ENCODE results near the gene KCNJ5.

KCNJ5 gene

DNA sequence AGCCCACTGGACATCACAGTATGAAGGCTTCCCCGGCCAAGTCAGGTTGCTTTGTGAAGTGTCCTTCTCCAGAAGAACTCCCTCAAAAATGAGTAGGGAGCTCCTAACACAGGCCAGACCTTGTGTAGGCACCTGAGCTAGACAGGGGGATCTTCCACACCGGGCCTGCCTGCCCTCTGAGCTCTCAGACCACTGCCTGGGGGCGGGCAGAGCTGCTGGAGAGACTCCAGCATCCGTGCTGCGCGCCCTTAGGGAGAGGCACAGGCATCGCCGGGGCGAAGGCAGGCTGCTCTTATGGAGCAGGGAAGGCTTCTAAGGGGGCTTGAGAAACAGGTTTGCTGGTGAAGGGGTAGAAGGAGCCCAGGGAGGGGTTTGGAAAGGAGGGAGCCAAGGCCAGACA, 4.4 kb downstream of the KCNJ5 start:
- peaks cover 15% of the 10 kb centered on the region for H3K27me3 ChIP-seq (ENCODE audit: insufficient read depth, insufficient read length)
- no peak for DNase-seq (ENCODE audit: low read depth, low spot score)
- no peak for TF ChIP-seq YY1 (IDR thresholded peaks at IDR 0.05; ENCODE audit: insufficient read depth, insufficient read length)
- no peak overlapping the region for H3K4me3 ChIP-seq (ENCODE audit: insufficient read length, low read depth)
- no peaks in the 10 kb centered on the region for H3K9me3 ChIP-seq (ENCODE audit: insufficient read depth, low read length)
- no peaks in the 10 kb centered on the region for H3K4me1 ChIP-seq (ENCODE audit: insufficient read depth, insufficient read length)
- no peak overlapping the region for H3K9ac ChIP-seq (ENCODE audit: insufficient read length, low read depth)
- no peaks in the 10 kb centered on the region for H3K36me3 ChIP-seq (ENCODE audit: insufficient read depth, insufficient read length, low read length)

DNA sequence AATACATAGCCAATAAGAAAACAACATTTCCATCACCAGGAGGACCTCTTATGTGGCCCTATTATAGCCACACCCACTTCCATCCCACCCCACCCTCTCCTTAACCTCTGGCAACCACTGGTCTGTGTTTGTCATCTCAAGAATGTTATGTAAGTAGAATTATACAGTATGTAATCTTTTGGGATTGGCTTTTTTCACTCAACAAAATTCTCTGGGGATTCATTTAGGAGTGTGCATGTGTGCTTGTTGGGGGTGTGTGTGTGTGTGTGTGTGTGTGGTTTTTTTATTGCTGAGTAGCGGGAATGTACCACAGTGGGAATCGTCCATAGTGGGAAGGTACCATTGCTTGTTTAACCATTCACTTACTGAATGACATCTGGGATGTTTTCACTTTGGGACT, 5.2 kb downstream of the KCNJ5 start:
- no peak for DNase-seq (ENCODE audit: low read depth, low spot score)
- Histone ChIP-seq H3K4me1 (ENCODE audit: insufficient read depth, insufficient read length) (no peaks in the 10 kb centered on the region), H3K9ac (ENCODE audit: insufficient read length, low read depth) (no peak overlapping the region), H3K4me3 (ENCODE audit: insufficient read length, low read depth) (no peak overlapping the region), H3K27me3 (ENCODE audit: insufficient read depth, insufficient read length) (peaks cover 10% of the 10 kb centered on the region), H3K9me3 (ENCODE audit: insufficient read depth, low read length) (no peaks in the 10 kb centered on the region), H3K36me3 (ENCODE audit: insufficient read depth, insufficient read length, low read length) (peaks cover 4% of the 10 kb centered on the region)
- TF ChIP-seq SUZ12 (IDR thresholded peaks at IDR 0.05; ENCODE audit: extremely low read depth, insufficient read depth, insufficient read length), result no peak
- TF ChIP-seq ZNF274 (IDR thresholded peaks at IDR 0.05; ENCODE audit: low read depth, low read length), result no peak
- no peak for TF ChIP-seq YY1 (IDR thresholded peaks at IDR 0.05; ENCODE audit: insufficient read depth, insufficient read length)

- Histone ChIP-seq H3K36me3 (ENCODE audit: insufficient read depth, insufficient read length, low read length) (peaks cover 10% of the 10 kb centered on the region), H3K9me3 (ENCODE audit: insufficient read depth, low read length) (no peaks in the 10 kb centered on the region), H3K4me3 (ENCODE audit: insufficient read length, low read depth) (no peak overlapping the region), H3K4me1 (ENCODE audit: insufficient read depth, insufficient read length) (no peaks in the 10 kb centered on the region), H3K9ac (ENCODE audit: insufficient read length, low read depth) (no peak overlapping the region), H3K27me3 (ENCODE audit: insufficient read depth, insufficient read length) (no peaks in the 10 kb centered on the region)
- no peak for DNase-seq (ENCODE audit: low read depth, low spot score)
- TF ChIP-seq ZNF274 (IDR thresholded peaks at IDR 0.05; ENCODE audit: low read depth, low read length) (no peak), YY1 (IDR thresholded peaks at IDR 0.05; ENCODE audit: insufficient read depth, insufficient read length) (no peak), SUZ12 (IDR thresholded peaks at IDR 0.05; ENCODE audit: extremely low read depth, insufficient read depth, insufficient read length) (no peak)
These were observed 6.7 kb downstream of the KCNJ5 start for GRCh38 chr11:128897826-128898225.

DNA sequence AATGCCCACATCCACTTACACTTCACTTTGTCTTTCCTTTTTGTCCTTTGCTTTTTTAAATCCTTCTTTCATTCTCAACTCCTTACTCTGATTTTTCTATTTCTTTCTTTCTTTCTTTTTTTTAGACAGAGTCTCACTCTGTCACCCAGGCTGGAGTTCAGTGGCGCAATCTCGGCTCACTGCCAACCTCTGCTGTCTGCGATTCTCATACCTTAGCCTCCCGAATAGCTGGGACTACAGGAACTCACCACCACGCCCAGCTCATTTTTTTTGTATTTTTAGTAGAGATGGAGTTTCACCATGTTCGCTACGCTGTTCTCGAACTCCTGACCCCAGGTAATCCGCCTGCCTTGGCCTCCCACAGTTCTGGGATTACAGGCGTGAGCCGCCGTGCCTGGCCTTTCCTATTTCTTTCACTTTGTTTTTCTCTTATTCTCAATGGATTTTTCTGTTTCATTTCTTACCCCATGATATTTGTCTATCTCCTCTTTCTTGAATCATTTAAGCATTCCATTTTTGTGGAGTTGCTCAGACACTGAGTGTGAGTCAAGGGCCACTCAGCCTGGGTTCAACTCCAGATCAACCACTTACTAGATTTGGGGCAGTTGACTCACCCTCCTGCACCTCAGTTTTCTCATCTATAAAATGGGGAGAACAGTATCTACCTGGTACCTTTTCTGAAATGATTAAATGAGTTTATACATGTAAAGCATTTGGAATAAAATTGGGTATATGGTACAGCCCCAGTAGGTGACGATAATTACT, 7.6 kb downstream of the KCNJ5 start:
- no peak overlapping the region for H3K9ac ChIP-seq (ENCODE audit: insufficient read length, low read depth)
- TF ChIP-seq SUZ12 (IDR thresholded peaks at IDR 0.05; ENCODE audit: extremely low read depth, insufficient read depth, insufficient read length), result no peak
- TF ChIP-seq YY1 (IDR thresholded peaks at IDR 0.05; ENCODE audit: insufficient read depth, insufficient read length), result no peak
- H3K9me3 ChIP-seq (ENCODE audit: insufficient read depth, low read length), result no peaks in the 10 kb centered on the region
- no peaks in the 10 kb centered on the region for H3K4me1 ChIP-seq (ENCODE audit: insufficient read depth, insufficient read length)
- H3K4me3 ChIP-seq (ENCODE audit: insufficient read length, low read depth), result no peak overlapping the region
- DNase-seq (ENCODE audit: low read depth, low spot score), result no peak
- no peaks in the 10 kb centered on the region for H3K27me3 ChIP-seq (ENCODE audit: insufficient read depth, insufficient read length)
- peaks cover 10% of the 10 kb centered on the region for H3K36me3 ChIP-seq (ENCODE audit: insufficient read depth, insufficient read length, low read length)

GRCh38 chr11:128900468-128900867, 9.3 kb downstream of the KCNJ5 start:
- Histone ChIP-seq H3K36me3 (ENCODE audit: insufficient read depth, insufficient read length, low read length) (peaks cover 10% of the 10 kb centered on the region), H3K27me3 (ENCODE audit: insufficient read depth, insufficient read length) (no peaks in the 10 kb centered on the region), H3K9ac (ENCODE audit: insufficient read length, low read depth) (no peak overlapping the region), H3K4me3 (ENCODE audit: insufficient read length, low read depth) (no peak overlapping the region), H3K4me1 (ENCODE audit: insufficient read depth, insufficient read length) (peaks cover 6% of the 10 kb centered on the region), H3K9me3 (ENCODE audit: insufficient read depth, low read length) (no peaks in the 10 kb centered on the region)
- no peak for DNase-seq (ENCODE audit: low read depth, low spot score)
- TF ChIP-seq YY1 (IDR thresholded peaks at IDR 0.05; ENCODE audit: insufficient read depth, insufficient read length), result no peak
- no peak for TF ChIP-seq SUZ12 (IDR thresholded peaks at IDR 0.05; ENCODE audit: extremely low read depth, insufficient read depth, insufficient read length)
- TF ChIP-seq ZNF274 (IDR thresholded peaks at IDR 0.05; ENCODE audit: low read depth, low read length), result no peak

GRCh38 chr11:128901653-128902514, 10.7 kb downstream of the KCNJ5 start:
- DNase-seq (ENCODE audit: low read depth, low spot score), result no peak
- Histone ChIP-seq H3K36me3 (ENCODE audit: insufficient read depth, insufficient read length, low read length) (peaks cover 10% of the 10 kb centered on the region), H3K9ac (ENCODE audit: insufficient read length, low read depth) (no peak overlapping the region), H3K4me3 (ENCODE audit: insufficient read length, low read depth) (no peak overlapping the region), H3K4me1 (ENCODE audit: insufficient read depth, insufficient read length) (peaks cover 9% of the 10 kb centered on the region), H3K9me3 (ENCODE audit: insufficient read depth, low read length) (no peaks in the 10 kb centered on the region), H3K27me3 (ENCODE audit: insufficient read depth, insufficient read length) (no peaks in the 10 kb centered on the region)
- TF ChIP-seq ZNF274 (IDR thresholded peaks at IDR 0.05; ENCODE audit: low read depth, low read length) (no peak), SUZ12 (IDR thresholded peaks at IDR 0.05; ENCODE audit: extremely low read depth, insufficient read depth, insufficient read length) (no peak), YY1 (IDR thresholded peaks at IDR 0.05; ENCODE audit: insufficient read depth, insufficient read length) (no peak)

GRCh38 chr11:128902515-128903066, 11.4 kb downstream of the KCNJ5 start:
- peaks cover 9% of the 10 kb centered on the region for H3K4me1 ChIP-seq (ENCODE audit: insufficient read depth, insufficient read length)
- DNase-seq (ENCODE audit: low read depth, low spot score), result no peak
- TF ChIP-seq YY1 (IDR thresholded peaks at IDR 0.05; ENCODE audit: insufficient read depth, insufficient read length), result no peak
- TF ChIP-seq SUZ12 (IDR thresholded peaks at IDR 0.05; ENCODE audit: extremely low read depth, insufficient read depth, insufficient read length), result no peak
- TF ChIP-seq ZNF274 (IDR thresholded peaks at IDR 0.05; ENCODE audit: low read depth, low read length), result no peak
- H3K4me3 ChIP-seq (ENCODE audit: insufficient read length, low read depth), result no peak overlapping the region
- H3K9ac ChIP-seq (ENCODE audit: insufficient read length, low read depth), result no peak overlapping the region
- H3K27me3 ChIP-seq (ENCODE audit: insufficient read depth, insufficient read length), result no peaks in the 10 kb centered on the region
- H3K36me3 ChIP-seq (ENCODE audit: insufficient read depth, insufficient read length, low read length), result peaks cover 10% of the 10 kb centered on the region
- no peaks in the 10 kb centered on the region for H3K9me3 ChIP-seq (ENCODE audit: insufficient read depth, low read length)

Measured in NT2/D1 (cell line).